Stimulated activated CD8-positive, alpha-beta memory T cell treated with anti-CD3 and anti-CD28 coated beads, Interleukin-7, amount 100 ng/mL, for 48 hours (primary cell): ENCODE measurements around the gene DNAAF9.
"Not testable (repeated sequence)": the region's sequence is repeated elsewhere in the genome, so short reads cannot be mapped to it uniquely, and the experiment has no call there.

Experiments used
- DNase-seq, 2 donors: peaks; one replicate each; pipeline ENCODE4 v3.0.0-alpha.2; 2020; ENCODE audit warnings: low read depth in 1 of 2; ENCODE audit errors: extremely low read depth in 1 of 2

Gene DNAAF9

GRCh38 chr20:3407040-3407770 is at the start of gene DNAAF9:
Gene DNAAF9, minus strand, starts transcription at chr20:3407669. Its CDS starts 112 bp downstream, at chr20:3407557.
- DNase-seq: peak in 1 of 2 donors; percentile 12

GRCh38 chr20:3456648-3457047 is 49.2 kb upstream of the DNAAF9 start:
- no peak for DNase-seq

- no peak for DNase-seq
Measured at GRCh38 chr20:3454831-3455230, 47.4 kb upstream of the DNAAF9 start.

GRCh38 chr20:3452690-3453089 is 45.2 kb upstream of the DNAAF9 start:
- no peak for DNase-seq

- DNase-seq: no peak
Measured at GRCh38 chr20:3452136-3452535, 44.7 kb upstream of the DNAAF9 start.

GRCh38 chr20:3449319-3449718 is 41.9 kb upstream of the DNAAF9 start:
- no peak for DNase-seq

GRCh38 chr20:3447321-3447720 is 39.9 kb upstream of the DNAAF9 start:
- no peak for DNase-seq

GRCh38 chr20:3446779-3447178 is 39.3 kb upstream of the DNAAF9 start:
- no peak for DNase-seq

GRCh38 chr20:3436864-3437574 is 29.6 kb upstream of the DNAAF9 start:
- no peak for DNase-seq

GRCh38 chr20:3434232-3434631 is 26.8 kb upstream of the DNAAF9 start:
- no peak for DNase-seq

- no peak for DNase-seq
Measured at GRCh38 chr20:3433744-3434143, 26.3 kb upstream of the DNAAF9 start.

- no peak for DNase-seq
Measured at GRCh38 chr20:3432844-3433243, 25.4 kb upstream of the DNAAF9 start.

GRCh38 chr20:3431109-3431508 is 23.6 kb upstream of the DNAAF9 start:
- DNase-seq: no peak

GRCh38 chr20:3430376-3431069 is 23.1 kb upstream of the DNAAF9 start:
- DNase-seq: no peak

- DNase-seq: not testable (repeated sequence)
Measured at GRCh38 chr20:3426766-3427165, 19.3 kb upstream of the DNAAF9 start.

GRCh38 chr20:3423126-3423525 is 15.7 kb upstream of the DNAAF9 start:
- DNase-seq: no peak

- DNase-seq: no peak
Measured at GRCh38 chr20:3421985-3422384, 14.5 kb upstream of the DNAAF9 start.

- DNase-seq: peak; percentile 18 to 65
Measured at GRCh38 chr20:3420211-3420707, 12.8 kb upstream of the DNAAF9 start.

- not testable (repeated sequence) for DNase-seq
Measured at GRCh38 chr20:3418161-3418560, 10.7 kb upstream of the DNAAF9 start.

- DNase-seq: no peak
Measured at GRCh38 chr20:3414122-3414521, 6.7 kb upstream of the DNAAF9 start.

GRCh38 chr20:3413393-3413889 is 6.0 kb upstream of the DNAAF9 start:
- DNase-seq: no peak
